Fibroblast of pulmonary artery (primary cell): ENCODE measurements around the gene GPR39.

Experiments used
- DNase-seq: peaks from one replicate; pipeline ENCODE4 v3.0.0-alpha.2; 2010; ENCODE audit warnings: low read depth
- H3K4me3 ChIP-seq: replicated peaks from 2 replicates; pipeline ENCODE4 v1.5.1; 2011; ENCODE audit warnings: low read depth, mild to moderate bottlenecking, control low read depth, low read length, moderate library complexity
- TF ChIP-seq, protein P1 (sequence below): IDR thresholded peaks from 2 replicates; pipeline ENCODE4 v1.5.1; 2011; ENCODE audit warnings: mild to moderate bottlenecking, control low read depth, low read length, inconsistent platforms; ENCODE audit errors: missing control alignments

Gene GPR39

GRCh38 chr2:132404056-132404455 is 12.5 kb upstream of the GPR39 start:
- H3K4me3 ChIP-seq: no peak overlapping the region
- DNase-seq: no peak
- TF ChIP-seq, protein P1, sequence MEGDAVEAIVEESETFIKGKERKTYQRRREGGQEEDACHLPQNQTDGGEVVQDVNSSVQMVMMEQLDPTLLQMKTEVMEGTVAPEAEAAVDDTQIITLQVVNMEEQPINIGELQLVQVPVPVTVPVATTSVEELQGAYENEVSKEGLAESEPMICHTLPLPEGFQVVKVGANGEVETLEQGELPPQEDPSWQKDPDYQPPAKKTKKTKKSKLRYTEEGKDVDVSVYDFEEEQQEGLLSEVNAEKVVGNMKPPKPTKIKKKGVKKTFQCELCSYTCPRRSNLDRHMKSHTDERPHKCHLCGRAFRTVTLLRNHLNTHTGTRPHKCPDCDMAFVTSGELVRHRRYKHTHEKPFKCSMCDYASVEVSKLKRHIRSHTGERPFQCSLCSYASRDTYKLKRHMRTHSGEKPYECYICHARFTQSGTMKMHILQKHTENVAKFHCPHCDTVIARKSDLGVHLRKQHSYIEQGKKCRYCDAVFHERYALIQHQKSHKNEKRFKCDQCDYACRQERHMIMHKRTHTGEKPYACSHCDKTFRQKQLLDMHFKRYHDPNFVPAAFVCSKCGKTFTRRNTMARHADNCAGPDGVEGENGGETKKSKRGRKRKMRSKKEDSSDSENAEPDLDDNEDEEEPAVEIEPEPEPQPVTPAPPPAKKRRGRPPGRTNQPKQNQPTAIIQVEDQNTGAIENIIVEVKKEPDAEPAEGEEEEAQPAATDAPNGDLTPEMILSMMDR: no peak

DNA sequence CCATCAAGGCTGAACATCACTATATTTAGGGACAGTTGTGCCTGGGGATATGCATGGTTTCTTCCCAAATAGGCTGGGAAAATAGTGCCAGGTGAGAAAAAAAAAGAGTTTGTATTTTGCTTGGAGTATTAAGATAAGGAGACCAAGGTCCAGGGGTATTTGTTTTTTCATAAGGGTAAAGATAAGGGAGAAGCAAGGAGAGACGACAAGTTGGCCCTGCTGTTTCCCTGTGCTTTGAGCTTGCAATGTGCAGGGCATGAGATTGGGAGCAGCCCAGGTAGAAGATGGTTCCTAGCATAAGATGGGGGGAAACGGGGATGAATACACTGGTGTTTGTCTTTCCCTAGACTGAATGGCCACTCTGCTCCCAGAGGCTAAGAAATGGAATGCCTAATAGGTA is 8.8 kb upstream of the GPR39 start:
- TF ChIP-seq, protein P1: no peak
- H3K4me3 ChIP-seq: no peak overlapping the region
- no peak for DNase-seq

GRCh38 chr2:132412021-132412420 is 4.6 kb upstream of the GPR39 start:
- TF ChIP-seq, protein P1: no peak
- H3K4me3 ChIP-seq: no peak overlapping the region
- no peak for DNase-seq

DNA sequence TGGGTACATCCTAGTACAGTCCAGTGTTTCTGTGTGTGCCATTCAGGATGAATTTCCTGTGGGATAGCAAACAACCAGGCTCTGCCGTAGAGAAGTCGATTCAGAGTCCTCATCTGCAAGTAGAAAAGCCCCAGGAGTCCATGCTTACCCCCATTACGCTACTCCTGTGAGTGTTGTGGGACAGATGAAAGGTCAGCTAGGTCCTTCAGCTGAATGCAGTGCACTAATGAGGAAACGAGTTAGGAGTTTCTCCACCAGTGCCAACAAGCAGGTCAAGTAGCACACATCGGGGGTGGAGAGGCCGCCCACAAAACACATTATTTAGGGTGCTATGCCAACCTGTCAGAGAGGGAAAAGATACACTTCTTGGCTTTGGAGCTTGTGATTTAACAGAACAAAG is 2.5 kb upstream of the GPR39 start:
- no peak overlapping the region for H3K4me3 ChIP-seq
- TF ChIP-seq, protein P1: no peak
- DNase-seq: no peak

- DNase-seq: no peak
- H3K4me3 ChIP-seq: peak overlapping the region; percentile 62
- TF ChIP-seq, protein P1: no peak
Measured at GRCh38 chr2:132415256-132415914, 1.2 kb upstream of the GPR39 start.

DNA sequence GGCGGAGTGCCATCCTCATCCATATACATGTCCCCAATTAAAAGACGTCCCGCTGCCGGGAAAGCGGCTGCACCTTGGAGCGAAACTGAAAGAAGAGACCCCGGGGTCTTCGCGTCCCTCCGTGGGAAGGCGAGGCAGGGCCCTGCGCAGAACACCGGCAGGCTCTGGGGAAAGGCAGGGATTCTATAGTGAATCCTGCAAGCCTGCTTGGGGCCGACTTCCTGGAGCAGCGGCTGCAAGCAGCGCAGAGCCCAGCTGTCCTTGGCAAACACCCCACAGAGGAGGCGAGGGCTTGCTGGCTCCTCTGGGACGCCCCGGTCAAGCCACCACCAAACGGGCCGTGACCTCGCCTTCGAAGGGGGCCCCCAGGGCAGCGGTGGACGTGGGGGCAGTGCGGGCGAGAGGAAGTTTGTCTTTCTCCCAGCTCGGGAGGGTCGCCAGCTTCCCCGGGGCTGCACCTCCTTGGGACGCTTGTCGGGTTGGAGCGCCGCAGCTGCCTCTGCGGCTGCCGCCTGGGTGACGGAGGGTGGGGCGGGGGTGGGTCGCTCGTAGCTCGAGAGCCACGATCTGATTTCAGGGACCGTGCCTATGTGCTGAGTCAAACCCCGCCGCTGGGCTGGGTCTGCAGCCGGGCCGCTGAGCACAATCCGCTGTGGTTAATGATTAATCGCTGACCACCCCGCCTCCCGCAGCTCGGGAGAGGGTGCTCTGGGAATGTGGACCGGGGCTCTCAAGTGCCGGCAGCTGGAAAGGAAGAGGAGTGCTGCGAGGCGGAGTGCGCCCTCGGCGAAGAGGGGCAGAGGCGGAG is 486 bp upstream of the GPR39 start:
- peak; percentile 93 for DNase-seq
- peak overlapping the region; percentile 62 for H3K4me3 ChIP-seq

More for the DNA sequence above, 486 bp upstream of the GPR39 start:
- TF ChIP-seq, protein P1: no peak
